SK-N-SH (cell line): ENCODE data around the gene SLC35C1. TPM values are rescaled to one million over a fixed set of nuclear protein-coding genes. Genes with fewer than 3 reads are reported as not detected.

ENCODE experiments used
- CTCF ChIA-PET: fragments of 300-600, 350-600 bp; formaldehyde crosslinking; extraction: SDS; loops from one replicate; lab custom pipeline; 2021; lab: Yijun Ruan, JAX
- POLR2A ChIA-PET: fragments of 350-600 bp; sonication (Branson Sonifier 250); formaldehyde crosslinking; extraction: SDS; loops from one replicate; lab custom pipeline; 2020; ENCODE audit warnings: antibody characterized with exemption, inconsistent platforms; lab: Yijun Ruan, JAX
- DNase-seq: peaks from one replicate; pipeline ENCODE4 v3.0.0; 2012
- H2AFZ ChIP-seq: fragments of 200-600 bp; sonication (generic); 2 replicates; pipeline ENCODE4 v1.8.1; 2016; ENCODE audit warnings: antibody characterized with exemption, mild to moderate bottlenecking, low read depth
- H3F3A ChIP-seq: fragments of 200-600 bp; sonication (generic); replicated peaks from 2 replicates; pipeline ENCODE3; 2016; ENCODE audit warnings: antibody characterized with exemption, mild to moderate bottlenecking; ENCODE audit not compliant: insufficient read depth
- H3K27ac ChIP-seq, 2 experiments: fragments of 200-500 bp in 1 of 2; fragments of 200-600 bp in 1 of 2; sonication (Bioruptor generic) in 1 of 2; sonication (generic), shearing (Covaris generic) in 1 of 2; 2 replicates each; pipeline versions ENCODE4 v1.5.1 to v1.6.1; 2014 to 2016; ENCODE audit warnings: low read depth in 2 of 2, inconsistent platforms in 1 of 2, low read length in 1 of 2, mild to moderate bottlenecking in 1 of 2, mixed read lengths in 1 of 2
- H3K27me3 ChIP-seq: fragments of 200-600 bp; sonication (generic), shearing (Covaris generic); 2 replicates; pipeline ENCODE4 v1.6.1; 2016; ENCODE audit warnings: mixed run types; ENCODE audit not compliant: insufficient read depth
- H3K36me3 ChIP-seq, 2 experiments: fragments of 200-500 bp in 1 of 2; fragments of 200-600 bp in 1 of 2; sonication (Bioruptor generic) in 1 of 2; sonication (generic) in 1 of 2; replicated peaks in 1 of 2; 2 replicates each; pipeline versions ENCODE3 to v1.5.1; 2014 to 2016; ENCODE audit warnings: low read length in 1 of 2, mild to moderate bottlenecking in 1 of 2; ENCODE audit not compliant: insufficient read depth in 2 of 2, control insufficient read depth in 1 of 2
- H3K4me1 ChIP-seq, 2 experiments: fragments of 200-500 bp in 1 of 2; fragments of 200-600 bp in 1 of 2; sonication (Bioruptor generic) in 1 of 2; sonication (generic), shearing (Covaris generic) in 1 of 2; 2 replicates each; pipeline versions ENCODE4 v1.5.1 to v1.6.1; 2014 to 2016; ENCODE audit warnings: low read depth in 1 of 2, low read length in 1 of 2, mixed run types in 1 of 2; ENCODE audit not compliant: insufficient read depth in 2 of 2, control insufficient read depth in 1 of 2
- H3K4me2 ChIP-seq: fragments of 200-600 bp; sonication (generic), shearing (Covaris generic); 2 replicates; pipeline ENCODE4 v1.6.1; 2017; ENCODE audit warnings: mixed run types
- H3K4me3 ChIP-seq, 2 experiments: fragments of 200-500 bp in 1 of 2; fragments of 200-600 bp in 1 of 2; sonication (Bioruptor generic) in 1 of 2; sonication (generic), shearing (Covaris generic) in 1 of 2; 2 replicates each; pipeline versions ENCODE4 v1.5.1 to v1.8.1; 2014 to 2016; ENCODE audit warnings: low read depth in 2 of 2, inconsistent platforms in 1 of 2, low read length in 1 of 2, mild to moderate bottlenecking in 1 of 2, mixed read lengths in 1 of 2, moderate library complexity in 1 of 2
- H3K79me2 ChIP-seq: fragments of 200-600 bp; sonication (generic); 2 replicates; pipeline ENCODE4 v1.8.1; 2017; ENCODE audit warnings: mild to moderate bottlenecking; ENCODE audit not compliant: insufficient read depth
- H3K9ac ChIP-seq: fragments of 200-600 bp; sonication (generic); 2 replicates; pipeline ENCODE4 v1.6.1; 2017; ENCODE audit warnings: mixed run types
- H3K9me2 ChIP-seq: fragments of 200-600 bp; sonication (generic); 2 replicates; pipeline ENCODE4 v1.6.1; 2017; ENCODE audit warnings: mixed run types
- H3K9me3 ChIP-seq: fragments of 200-600 bp; sonication (generic); 2 replicates; pipeline ENCODE4 v1.6.1; 2017; ENCODE audit warnings: mixed run types, mild to moderate bottlenecking, moderate library complexity
- H4K20me1 ChIP-seq: fragments of 200-600 bp; sonication (generic); 2 replicates; pipeline ENCODE4 v1.6.1; 2017; ENCODE audit warnings: mild to moderate bottlenecking, mixed run types; ENCODE audit not compliant: insufficient read depth
- CHD2 ChIP-seq: fragments of 150-350 bp; IDR thresholded peaks from 2 replicates; pipeline ENCODE4 v1.6.1; 2018; ENCODE audit warnings: low read length; ENCODE audit not compliant: partially characterized antibody
- FOXJ3 ChIP-seq: sonication (generic); formaldehyde crosslinking; IDR thresholded peaks from 2 replicates; pipeline ENCODE4 v1.5.1; 2020; ENCODE audit warnings: mild to moderate bottlenecking, missing genetic modification reagents
- JUND ChIP-seq: IDR thresholded peaks from 2 replicates; pipeline ENCODE4 v1.4.0; 2012
- MXI1 ChIP-seq: IDR thresholded peaks from 2 replicates; pipeline ENCODE4 v1.6.1; 2012; ENCODE audit warnings: mild to moderate bottlenecking, low read depth, low read length, improper control_type of control experiment
- NFIC ChIP-seq: IDR thresholded peaks from 2 replicates; pipeline ENCODE4 v1.4.0; 2012; ENCODE audit warnings: borderline replicate concordance
- POLR2AphosphoS5 ChIP-seq: IDR thresholded peaks from 2 replicates; pipeline ENCODE4 v1.6.1; 2012; ENCODE audit warnings: low read depth, low read length
- TCF12 ChIP-seq: IDR thresholded peaks from 2 replicates; pipeline ENCODE4 v1.4.0; 2012
- TEAD4 ChIP-seq: IDR thresholded peaks from 2 replicates; pipeline ENCODE4 v1.4.0; 2012; ENCODE audit warnings: mild to moderate bottlenecking, borderline replicate concordance; ENCODE audit not compliant: insufficient read depth
- WGBS: methylation state at CpG from one replicate; pipeline ENCODE4 v1.1.6; 2017; ENCODE audit warnings: low lambda C conversion rate; 5-methylcytosine and 5-hydroxymethylcytosine counted together
- polyA plus RNA-seq, 3 experiments: library from polyadenylated mRNA; depleted of rRNA; stranded (reverse); fragments of >200 nt; gene quantifications; 2 replicates each; pipeline ENCODE4 v1.2.3, GENCODE V29; 2012
- TF ChIP-seq, protein P1 (sequence below): fragments of 150-350 bp; IDR thresholded peaks from 2 replicates; pipeline ENCODE4 v1.6.1; 2016; ENCODE audit warnings: mild to moderate bottlenecking, low read depth, low read length
- TF ChIP-seq, protein P2 (sequence below): fragments of 150-350 bp; IDR thresholded peaks from 2 replicates; pipeline ENCODE4 v1.6.1; 2017; ENCODE audit warnings: antibody characterized with exemption, low read length, low read depth, borderline replicate concordance
- TF ChIP-seq, protein P3 (sequence below): IDR thresholded peaks from 2 replicates; pipeline ENCODE4 v1.4.0; 2012; ENCODE audit warnings: low read depth, borderline replicate concordance
- TF ChIP-seq, protein P4 (sequence below): fragments of 200-600 bp; sonication (generic); IDR thresholded peaks from 2 replicates; pipeline ENCODE4 v1.6.1; 2017; ENCODE audit warnings: antibody characterized with exemption, mild to moderate bottlenecking, moderate library complexity
- TF ChIP-seq, protein P5 (sequence below): IDR thresholded peaks from 2 replicates; pipeline ENCODE4; 2012

The SLC35C1 gene
- polyA plus RNA-seq, 1 of the 3 experiments (the other 2 are of a cell fraction): 6.2 TPM

DNA sequence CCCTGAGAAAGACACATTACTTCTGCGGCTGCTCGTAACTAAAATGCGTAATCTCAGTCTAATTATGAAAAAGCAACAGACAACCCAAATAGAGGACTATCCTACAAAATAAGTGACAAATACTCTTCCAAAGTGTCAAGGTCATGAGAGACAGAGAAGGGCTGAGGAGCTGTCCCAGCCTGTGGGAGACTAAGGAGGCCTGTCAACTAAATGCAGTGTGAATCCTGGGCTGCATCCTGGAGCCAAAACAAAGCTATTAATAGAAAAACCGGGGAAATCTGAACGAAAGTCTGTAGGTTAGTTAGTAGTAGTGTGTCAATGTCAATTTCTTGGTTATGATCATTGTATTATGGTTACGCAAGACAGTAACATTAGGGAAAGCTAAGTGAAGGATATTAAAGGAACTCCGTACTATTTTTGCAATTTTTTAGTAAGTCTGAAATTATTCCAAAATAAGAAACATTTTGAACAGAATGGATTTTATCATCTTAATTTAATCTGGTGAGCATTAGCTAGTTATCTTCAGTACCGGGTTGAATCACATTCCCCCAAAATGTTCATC, 39.8 kb upstream of the SLC35C1 start (continued):
- TF ChIP-seq, protein P1, sequence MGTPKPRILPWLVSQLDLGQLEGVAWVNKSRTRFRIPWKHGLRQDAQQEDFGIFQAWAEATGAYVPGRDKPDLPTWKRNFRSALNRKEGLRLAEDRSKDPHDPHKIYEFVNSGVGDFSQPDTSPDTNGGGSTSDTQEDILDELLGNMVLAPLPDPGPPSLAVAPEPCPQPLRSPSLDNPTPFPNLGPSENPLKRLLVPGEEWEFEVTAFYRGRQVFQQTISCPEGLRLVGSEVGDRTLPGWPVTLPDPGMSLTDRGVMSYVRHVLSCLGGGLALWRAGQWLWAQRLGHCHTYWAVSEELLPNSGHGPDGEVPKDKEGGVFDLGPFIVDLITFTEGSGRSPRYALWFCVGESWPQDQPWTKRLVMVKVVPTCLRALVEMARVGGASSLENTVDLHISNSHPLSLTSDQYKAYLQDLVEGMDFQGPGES: no peak
- TF ChIP-seq, protein P2, sequence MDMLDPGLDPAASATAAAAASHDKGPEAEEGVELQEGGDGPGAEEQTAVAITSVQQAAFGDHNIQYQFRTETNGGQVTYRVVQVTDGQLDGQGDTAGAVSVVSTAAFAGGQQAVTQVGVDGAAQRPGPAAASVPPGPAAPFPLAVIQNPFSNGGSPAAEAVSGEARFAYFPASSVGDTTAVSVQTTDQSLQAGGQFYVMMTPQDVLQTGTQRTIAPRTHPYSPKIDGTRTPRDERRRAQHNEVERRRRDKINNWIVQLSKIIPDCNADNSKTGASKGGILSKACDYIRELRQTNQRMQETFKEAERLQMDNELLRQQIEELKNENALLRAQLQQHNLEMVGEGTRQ: no peak

DNA sequence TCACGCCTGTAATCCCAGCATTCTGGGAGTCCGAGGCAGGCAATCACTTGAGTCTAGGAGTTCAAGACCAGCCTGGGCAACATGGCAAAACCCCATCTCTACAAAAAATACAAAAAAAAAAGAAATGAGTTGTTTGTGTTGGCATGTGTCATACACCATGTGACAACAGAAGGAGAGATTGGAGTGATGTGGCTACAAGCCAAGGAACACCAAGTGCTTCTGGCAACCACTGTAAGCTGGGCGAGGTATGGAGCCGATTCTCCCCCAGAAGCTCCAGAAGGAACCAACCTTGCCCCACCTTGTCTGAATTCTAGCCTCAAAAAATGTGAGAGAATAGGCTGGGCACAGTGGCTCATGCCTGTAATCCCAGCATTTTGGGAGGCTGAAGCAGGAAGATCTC, 39.1 kb upstream of the SLC35C1 start:
- Histone ChIP-seq H3K4me2 (no peak overlapping the region), H3F3A (no peaks in the 10 kb centered on the region), H3K79me2 (no peaks in the 10 kb centered on the region), H3K4me3 (no peak overlapping the region), H3K27ac (no peak overlapping the region)
- POLR2A ChIA-PET: no interaction called here
- no peak for DNase-seq
- CTCF ChIA-PET: interaction anchor here (0.7 to 9.0 kb wide), 3 partner anchors 121 to 394 kb away, joined by 3 to 252 read pairs (median 3); no protein-coding TSS in a partner anchor
- TF ChIP-seq, protein P3, sequence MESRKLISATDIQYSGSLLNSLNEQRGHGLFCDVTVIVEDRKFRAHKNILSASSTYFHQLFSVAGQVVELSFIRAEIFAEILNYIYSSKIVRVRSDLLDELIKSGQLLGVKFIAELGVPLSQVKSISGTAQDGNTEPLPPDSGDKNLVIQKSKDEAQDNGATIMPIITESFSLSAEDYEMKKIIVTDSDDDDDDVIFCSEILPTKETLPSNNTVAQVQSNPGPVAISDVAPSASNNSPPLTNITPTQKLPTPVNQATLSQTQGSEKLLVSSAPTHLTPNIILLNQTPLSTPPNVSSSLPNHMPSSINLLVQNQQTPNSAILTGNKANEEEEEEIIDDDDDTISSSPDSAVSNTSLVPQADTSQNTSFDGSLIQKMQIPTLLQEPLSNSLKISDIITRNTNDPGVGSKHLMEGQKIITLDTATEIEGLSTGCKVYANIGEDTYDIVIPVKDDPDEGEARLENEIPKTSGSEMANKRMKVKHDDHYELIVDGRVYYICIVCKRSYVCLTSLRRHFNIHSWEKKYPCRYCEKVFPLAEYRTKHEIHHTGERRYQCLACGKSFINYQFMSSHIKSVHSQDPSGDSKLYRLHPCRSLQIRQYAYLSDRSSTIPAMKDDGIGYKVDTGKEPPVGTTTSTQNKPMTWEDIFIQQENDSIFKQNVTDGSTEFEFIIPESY: no peak
- TF ChIP-seq POLR2AphosphoS5 (no peak), JUND (no peak), CHD2 (no peak), FOXJ3 (CRISPR knock-in tag) (no peak), TCF12 (no peak), MXI1 (no peak), NFIC (no peak), TEAD4 (no peak)
- TF ChIP-seq, protein P4, sequence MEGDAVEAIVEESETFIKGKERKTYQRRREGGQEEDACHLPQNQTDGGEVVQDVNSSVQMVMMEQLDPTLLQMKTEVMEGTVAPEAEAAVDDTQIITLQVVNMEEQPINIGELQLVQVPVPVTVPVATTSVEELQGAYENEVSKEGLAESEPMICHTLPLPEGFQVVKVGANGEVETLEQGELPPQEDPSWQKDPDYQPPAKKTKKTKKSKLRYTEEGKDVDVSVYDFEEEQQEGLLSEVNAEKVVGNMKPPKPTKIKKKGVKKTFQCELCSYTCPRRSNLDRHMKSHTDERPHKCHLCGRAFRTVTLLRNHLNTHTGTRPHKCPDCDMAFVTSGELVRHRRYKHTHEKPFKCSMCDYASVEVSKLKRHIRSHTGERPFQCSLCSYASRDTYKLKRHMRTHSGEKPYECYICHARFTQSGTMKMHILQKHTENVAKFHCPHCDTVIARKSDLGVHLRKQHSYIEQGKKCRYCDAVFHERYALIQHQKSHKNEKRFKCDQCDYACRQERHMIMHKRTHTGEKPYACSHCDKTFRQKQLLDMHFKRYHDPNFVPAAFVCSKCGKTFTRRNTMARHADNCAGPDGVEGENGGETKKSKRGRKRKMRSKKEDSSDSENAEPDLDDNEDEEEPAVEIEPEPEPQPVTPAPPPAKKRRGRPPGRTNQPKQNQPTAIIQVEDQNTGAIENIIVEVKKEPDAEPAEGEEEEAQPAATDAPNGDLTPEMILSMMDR: no peak
- TF ChIP-seq, protein P5, sequence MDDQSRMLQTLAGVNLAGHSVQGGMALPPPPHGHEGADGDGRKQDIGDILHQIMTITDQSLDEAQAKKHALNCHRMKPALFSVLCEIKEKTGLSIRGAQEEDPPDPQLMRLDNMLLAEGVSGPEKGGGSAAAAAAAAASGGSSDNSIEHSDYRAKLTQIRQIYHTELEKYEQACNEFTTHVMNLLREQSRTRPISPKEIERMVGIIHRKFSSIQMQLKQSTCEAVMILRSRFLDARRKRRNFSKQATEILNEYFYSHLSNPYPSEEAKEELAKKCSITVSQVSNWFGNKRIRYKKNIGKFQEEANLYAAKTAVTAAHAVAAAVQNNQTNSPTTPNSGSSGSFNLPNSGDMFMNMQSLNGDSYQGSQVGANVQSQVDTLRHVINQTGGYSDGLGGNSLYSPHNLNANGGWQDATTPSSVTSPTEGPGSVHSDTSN: no peak
- TF ChIP-seq, all 33 proteins: peak for 0
- Histone ChIP-seq H3K9me3 (no peaks in the 10 kb centered on the region), H2AFZ (no peak overlapping the region), H3K36me3 (no peaks in the 10 kb centered on the region), H3K9ac (no peak overlapping the region), H4K20me1 (no peaks in the 10 kb centered on the region), H3K4me1 (peaks cover 0 to 2% of the 10 kb centered on the region in 2 experiments; a peak in 1 of 4 replicates), H3K27me3 (peaks cover 33% of the 10 kb centered on the region; the same call in 1 of the 2 replicates), H3K9me2 (no peaks in the 10 kb centered on the region)
- WGBS: 46% methylated on average over 4 of the region's 4 CpGs
